ENCODE results near the gene OTOG. TPM values are rescaled to one million over a fixed set of nuclear protein-coding genes. Genes with fewer than 3 reads are reported as not detected.

The OTOG gene
- total RNA-seq, 1 donor from 2014 or later: not detected

DNA sequence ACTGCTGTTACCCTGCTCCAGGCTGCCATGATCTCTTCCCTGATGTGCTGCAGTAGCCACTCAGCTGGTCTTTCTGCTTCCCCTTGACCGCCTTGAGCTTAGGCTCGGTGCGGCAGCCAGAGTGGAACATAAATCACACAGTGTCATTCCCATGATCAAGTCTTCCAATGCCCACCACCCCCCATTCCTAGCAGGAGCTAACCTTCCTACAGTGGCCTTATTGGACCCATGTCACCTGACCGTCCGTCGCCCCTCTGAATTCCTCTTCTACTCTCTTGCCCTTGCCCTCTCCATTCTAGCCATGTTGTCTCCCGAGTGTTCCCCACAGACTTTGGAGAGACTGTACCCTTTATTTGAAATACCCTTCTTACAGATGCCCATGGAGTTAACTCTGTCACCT lies 43.4 kb downstream of the OTOG start:
- no peak for DNase-seq

DNA sequence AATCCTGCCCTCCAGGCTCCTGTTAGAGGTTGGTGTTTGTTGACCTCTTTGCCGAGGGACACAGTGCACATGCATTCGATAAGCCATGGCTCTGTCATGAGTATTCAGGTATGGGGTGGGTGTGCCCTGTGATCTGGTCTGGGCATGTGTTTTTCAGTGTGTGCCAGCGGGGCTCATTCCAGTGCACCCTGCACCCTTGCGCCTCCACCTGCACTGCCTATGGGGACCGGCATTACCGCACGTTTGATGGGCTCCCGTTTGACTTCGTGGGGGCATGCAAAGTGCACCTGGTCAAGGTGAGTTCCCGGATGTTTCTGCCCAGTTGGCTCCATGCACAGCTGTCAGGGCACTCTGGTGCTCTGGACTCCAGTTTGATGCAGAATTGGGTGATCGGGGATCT lies 44.2 kb downstream of the OTOG start:
- no peak for DNase-seq

DNA sequence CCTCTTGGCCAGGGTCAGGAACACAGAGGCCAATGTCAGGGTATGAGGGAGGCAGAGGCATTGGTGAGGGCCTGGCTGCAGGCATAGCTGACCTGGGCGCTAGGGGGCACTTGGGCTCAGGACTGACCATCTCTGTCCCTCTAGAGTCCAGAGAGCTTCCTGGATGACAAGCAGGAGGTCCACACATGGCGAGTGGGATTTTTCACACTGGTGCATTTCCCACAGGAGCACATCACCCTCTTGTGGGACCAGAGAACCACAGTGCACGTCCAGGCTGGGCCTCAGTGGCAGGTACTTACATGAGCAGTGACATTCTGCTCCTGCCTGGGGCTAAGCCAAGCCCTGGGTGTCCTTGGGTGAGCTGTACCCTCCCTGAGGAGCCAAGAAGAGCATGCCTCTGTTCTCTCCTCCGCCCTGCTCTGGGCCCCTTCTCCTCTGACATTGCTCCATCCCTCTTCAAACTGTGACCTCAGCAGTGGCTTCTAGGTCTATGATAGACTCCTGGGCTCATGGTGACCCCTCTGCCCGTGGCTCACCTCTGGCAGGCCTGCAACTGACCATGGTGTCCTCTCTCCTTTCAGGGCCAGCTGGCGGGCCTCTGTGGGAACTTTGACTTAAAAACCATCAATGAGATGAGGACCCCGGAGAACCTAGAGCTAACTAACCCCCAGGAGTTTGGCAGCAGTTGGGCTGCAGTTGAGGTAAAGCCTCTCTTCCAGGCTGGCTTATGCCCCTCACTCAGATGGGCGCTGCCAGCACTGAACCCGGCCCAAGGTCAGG lies 46.6 kb downstream of the OTOG start:
- no peak for DNase-seq

DNA sequence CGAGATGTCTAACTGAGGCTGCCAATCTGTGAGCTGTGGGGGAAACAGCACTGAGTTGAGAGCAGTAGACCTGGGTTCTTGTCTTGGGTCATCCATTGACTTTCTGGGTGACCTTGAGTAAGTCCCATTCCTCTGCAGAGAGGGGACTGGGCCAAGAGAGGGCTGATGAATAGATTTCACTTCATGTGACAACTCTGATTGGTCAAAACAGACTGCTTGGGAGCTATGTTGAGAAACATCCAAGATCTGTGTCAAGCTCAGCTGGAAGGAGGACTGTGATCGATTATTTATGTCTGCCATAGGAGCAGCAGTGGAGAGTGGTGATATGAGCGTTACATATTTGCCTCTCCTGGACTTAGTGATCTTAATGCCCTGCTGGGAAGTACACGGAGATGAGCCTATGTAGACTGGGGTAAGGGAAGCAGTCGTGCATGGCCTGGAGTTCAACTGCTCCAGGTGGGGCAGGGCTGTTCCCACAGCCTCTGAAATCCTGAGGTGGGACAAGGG lies 47.7 kb downstream of the OTOG start:
- no peak for DNase-seq

DNA sequence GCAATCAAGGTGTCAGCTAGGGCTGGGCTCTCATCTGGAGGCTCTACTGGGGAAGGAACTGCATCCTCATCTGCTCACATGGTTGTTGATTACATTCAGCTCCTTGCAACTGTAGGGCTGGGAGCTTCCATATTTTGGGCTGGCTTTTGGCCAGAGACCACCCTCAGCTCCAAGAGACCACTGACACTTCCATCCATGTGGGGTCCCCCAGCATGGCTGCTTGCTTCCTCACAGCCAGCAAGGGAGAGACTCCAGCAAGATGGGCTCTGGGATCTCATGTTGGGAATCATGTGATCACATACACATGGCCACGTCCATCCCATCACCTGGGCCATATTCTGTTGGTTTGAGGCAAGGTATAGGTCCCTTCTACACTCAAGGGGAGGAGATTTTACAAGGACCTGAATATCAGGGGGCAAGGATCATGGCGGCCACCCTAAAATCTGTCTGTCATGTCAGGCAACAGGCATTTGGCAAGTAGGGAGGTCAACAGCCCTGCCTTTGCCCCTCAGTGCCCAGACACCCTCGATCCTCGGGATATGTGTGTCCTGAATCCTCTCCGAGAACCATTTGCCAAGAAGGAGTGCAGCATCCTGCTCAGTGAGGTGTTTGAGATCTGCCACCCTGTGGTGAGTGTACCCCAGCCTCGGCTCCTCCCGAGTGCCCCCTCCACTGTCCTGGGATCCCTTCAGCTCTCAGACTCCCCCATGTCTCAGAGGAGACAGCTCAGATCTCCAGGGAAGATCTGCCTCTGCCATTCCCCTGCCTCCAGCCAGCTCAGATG lies 48.7 kb downstream of the OTOG start:
- no peak for DNase-seq

DNA sequence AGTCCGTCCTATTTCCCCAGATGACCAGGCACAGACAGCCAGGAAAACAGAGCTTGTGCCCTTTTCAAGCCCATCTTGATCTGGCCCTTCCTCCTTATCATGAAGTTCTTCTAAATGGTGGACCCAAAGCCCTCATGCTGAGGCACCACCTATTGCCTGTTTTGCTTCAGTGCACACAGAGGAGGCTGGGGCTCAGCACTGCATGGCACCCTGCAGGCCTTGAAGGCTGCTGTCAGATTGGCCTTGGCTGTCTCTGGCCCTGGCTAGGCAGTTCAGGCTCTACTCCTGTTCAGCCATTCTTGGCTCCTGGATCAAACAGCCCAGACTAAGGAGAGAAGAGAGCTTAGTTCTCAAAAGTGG lies 49.2 kb downstream of the OTOG start:
- DNase-seq: no peak

DNA sequence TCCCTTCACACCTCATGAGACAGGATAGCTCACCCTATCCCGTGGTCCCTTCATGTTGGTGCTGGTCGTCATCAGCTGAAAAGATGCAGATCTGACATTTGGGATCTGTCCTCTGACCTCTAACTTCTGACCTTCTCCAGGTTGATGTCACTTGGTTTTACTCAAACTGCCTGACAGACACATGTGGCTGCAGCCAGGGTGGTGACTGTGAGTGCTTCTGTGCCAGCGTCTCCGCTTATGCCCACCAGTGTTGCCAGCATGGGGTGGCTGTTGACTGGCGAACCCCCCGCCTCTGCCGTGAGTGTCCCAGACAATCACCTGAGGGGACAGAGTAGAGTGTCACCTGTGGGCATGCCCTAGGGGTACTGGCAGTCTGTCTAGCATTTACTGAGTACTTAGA lies 49.7 kb downstream of the OTOG start:
- DNase-seq: no peak

DNA sequence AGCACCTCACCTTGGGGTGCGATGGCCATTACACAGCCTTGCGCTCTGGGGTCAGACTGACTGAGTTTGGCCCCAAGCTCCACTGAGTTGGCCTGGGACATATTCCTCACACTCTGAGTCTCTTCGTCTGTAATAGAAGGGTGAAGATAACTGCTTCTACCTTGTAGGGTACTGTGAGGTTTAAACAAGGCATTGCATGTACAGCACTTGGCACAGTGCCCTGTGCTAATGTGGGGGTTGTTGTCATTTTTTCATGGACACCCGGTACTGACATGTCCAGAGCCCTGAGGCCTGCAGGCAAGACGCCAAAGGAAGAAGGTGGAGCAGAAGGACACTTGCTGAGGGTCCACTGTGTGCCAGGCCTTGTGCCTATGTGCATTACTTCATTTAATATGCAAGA lies 50.7 kb downstream of the OTOG start:
- DNase-seq: no peak

DNA sequence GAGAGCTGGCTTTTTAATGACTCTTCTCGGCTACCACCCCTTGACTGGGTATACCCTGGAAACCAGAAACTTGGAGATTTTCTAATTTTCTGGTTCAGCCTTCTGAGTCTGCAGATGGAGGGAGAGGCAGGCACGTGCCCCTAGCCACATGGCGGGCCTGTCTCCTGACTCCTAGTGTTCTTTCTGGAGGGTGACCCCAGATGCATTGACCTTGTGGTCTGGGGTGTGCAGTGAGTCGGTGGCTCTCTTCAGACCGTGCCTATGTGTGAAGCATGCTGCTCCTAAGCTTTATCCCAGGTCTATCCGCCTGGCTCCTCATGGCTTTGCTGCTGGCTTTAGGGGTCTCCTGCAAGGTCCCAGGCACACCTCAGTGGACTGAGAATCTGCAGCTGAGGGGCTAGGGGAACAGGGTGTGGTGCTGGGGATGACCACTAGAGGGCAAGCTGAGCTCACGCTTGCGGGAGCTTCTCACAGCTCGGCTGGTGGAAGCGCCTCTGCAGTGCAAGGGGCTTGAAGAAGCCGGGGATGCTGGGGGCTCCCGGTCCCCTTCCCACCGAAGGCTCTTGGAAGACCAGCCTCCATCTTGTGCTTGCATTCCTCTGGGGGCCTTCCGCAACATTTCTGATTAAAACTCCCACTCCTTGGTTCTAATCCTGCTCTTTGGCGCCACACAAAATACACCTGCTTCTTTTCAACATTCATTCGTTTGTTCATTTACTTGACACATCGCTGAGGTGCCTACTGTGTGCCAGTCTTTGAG lies 51.8 kb downstream of the OTOG start:
- DNase-seq: peak; percentile 32

DNA sequence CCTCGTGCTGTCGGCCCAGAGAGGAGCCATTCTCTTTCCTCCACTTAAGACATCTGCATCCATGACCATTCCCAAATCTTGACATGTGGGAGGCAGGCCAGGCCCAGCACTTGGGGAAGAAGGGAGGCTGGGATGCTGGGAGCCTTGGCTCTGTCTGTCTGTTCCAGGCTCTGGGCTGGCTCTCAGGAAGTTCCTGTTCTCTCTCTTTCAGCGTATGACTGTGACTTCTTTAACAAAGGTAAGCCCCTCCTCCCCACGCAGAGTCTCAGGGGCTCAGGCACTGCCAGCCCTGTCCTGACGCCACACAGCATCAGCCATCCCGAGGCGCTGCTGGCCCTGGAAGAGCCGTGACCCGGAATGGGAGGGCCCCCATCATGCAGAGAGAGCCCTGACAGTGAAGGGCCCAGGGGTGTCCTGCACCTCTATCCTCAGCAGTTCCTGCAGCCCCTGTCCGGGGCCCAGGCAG lies 52.4 kb downstream of the OTOG start:
- DNase-seq: no peak

DNA sequence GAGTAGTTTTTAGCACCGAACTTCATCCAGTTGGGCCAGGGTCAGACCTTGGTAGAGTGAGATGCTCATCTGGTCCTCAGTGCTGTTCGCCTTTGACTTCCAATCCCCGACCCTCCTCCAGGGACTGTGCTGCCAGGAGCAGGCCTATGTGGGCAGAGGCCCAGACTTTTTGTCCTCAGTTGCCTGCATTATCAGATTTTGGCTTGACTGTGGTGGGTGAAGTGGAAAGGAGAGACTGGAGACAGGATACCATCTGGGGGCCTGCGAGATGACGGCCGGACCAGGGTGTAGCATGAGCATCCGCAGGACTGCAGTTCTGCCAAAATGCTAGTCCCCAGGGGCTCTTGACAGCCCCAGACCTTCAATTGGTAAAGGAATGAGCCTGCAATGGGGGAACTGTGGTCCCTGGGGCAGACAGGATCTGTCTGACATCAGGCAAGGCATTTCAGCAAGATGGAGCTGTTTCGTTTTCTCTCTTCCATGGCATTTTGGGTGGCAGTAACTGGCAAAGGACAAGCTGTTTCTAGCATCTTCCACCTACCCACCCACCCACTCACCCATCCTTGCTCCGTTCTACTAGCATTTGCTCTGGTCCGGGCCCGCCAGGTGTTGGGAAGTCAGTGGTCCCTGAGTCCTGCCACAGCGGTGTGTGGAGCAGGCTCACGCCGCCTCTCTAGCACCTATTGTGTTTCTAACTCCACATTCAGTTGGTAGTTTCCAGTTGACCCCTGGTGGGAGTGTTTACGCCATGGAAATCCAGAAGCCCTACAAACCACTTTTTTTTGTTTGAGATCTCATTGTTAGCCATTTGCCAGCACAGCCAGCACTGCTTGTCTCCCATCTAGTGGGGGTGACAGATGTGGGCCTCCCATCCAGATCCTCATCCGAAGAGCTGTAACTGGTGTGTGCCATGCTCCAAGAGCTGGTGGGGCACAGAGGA lies 53.5 kb downstream of the OTOG start:
- no peak for DNase-seq

DNA sequence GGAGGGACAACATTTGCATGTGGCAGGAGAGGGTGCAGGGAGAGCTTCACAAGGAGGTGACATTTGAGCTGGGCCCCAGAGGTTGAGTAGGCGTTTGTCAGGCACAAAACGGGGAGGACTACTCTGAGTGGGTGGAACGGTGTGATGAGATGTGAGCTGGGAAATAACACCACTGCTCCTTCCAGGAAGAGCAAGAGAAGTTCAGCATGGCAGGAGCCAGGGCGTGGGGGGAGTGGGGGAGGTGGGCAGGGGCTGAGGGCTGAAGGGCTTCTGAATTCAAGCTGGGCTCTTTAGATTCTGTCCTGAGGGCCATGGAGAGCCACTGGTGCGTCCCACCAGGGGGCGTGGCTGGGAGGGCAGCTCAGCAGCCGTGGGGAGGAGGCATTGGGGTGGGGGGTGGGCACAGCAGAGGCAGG lies 54.2 kb downstream of the OTOG start:
- no peak for DNase-seq

DNA sequence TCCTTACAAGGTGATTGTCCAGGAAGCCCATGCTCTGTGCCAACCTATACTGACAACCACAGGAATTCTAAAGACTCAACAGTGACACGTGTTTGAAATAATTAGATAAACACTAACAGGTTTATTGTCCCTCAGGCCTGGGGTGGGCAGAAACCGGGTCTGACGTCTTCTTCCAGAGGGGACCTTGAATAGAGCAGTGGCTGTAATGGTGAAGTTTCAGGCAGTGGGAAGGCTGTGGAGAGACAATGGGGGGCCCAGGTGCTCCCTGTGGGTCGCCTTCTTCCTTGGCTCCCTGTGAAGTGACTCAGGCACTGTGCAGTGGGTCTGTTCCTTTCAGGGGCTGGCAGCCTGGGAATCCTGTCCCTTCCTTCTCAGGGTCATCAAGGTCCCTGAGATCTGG lies 54.6 kb downstream of the OTOG start:
- no peak for DNase-seq

DNA sequence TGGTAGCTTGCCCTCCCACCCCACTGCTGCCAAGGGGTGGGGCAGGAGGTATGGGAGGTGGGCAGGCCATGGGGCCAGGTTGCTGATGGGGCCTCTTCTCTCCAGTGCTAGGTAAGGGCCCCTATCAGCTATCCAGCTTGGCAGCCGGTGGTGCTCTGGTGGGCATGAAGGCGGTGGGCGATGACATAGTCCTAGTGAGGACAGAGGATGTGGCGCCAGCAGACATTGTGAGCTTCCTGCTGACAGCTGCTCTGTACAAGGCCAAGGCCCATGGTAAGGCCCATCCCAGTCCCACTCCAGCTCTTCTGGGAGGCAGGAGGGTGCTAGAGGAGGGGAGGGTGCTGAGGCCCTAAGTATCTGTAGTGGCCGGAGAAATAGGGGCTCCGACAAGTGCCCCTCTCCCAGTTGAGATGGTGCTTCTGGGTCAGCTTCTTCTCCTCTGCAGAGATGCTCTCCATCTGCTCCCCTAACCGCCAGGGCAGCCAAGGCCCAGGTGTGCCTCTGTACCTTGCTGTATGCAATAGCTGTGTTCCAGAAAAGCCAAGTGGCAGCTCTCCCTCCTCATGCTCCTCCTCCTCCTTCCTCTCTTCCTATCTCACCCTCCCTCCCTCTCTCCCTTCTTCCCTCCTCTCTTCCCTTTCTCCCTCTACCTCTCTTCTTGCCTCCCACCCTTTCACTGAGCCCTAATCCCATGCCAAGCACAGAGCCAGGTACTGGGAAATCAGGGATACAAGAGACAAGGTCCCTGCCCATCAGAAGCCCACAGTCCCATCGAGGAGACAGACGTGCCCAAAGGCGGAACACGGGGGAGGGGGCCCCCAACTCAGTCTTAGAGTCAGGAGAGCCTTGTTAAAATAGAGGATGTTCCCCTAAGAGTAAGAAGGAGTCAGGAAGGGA lies 55.3 kb downstream of the OTOG start:
- DNase-seq: no peak

DNA sequence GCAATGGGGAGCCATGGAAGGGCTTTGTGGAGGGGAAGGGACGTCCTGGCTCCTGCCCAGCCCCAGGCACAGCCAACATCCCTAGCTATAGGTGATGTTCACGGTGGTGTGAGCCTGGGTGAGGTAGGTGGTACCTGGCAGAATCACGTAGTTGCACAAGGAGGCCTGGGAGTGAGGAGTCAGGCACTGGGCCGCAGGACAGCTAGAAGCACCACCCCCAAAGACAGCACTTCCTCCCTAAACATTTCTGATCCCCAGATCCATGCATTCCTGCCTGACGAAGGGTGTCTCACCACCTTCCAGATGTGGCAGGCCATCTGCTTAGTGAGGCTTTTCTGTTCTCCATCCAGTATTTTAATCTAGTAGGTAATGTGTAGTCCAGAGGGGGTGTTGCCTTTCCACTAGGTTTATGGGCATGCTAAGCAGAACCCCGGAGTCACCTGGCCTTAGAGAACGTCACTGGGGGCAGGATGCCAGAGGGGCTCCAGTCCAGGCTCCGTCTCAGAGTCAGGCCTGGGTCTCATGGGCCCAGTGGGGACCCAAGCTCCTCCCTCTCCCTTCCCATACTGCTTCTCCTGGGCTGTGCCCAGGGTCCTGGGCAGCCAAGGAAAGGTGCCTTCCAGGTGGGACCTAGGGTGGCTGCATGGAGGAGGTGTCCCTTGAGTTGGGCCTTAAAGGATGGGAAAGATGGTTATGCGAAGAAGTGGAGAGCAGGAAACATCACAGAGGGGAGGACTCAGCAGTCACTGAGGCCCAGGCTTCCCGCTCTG lies 56.2 kb downstream of the OTOG start:
- no peak for DNase-seq

DNA sequence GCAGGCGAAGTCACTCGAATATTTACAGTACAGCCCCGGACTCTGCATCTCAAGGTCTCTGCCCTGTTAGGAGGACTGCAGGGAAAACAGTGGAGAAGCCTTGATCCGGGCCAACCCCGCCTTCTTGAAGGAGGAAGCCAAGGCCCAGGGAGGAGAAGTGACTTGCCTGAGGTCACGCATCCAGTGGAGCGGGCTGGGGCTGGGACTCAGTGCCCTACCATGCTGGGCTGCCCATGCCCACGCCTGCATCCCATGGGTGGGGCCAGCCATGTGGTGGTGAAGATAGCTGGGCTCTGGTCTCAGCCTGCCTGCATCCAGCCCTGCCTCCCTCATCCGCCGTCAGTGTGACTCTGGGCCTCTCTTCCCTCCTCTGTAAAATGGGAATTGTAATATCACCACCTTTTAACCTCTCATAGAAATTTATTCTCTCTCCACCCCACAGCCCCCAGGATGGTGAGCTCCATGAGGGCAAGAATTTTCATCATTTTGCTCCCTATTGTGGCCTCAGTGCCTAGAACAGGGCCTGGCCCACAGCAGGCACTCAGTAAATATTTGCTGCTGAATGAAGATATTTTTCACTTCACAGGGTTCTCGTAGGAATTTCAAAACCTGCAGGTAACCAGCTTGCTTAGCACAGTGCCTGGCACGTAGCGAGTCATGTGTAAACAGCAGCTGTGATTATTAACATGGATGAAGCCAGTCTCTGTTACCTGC lies 57.3 kb downstream of the OTOG start:
- no peak for DNase-seq

DNA sequence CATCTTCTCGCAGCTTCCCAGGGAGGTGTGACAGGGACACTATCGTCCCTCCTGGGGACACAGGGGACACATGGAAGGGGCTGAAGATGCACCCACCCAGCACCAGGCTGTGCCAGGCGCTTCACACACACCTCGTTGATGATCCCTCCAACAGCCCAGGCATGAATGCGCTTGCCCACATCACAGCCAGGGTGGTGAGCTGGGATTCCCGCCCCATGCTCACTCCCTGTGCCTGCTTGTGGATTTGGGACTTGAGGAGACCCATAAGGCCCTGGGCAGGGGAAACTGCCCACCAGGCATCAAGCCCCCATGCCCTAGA lies 57.8 kb downstream of the OTOG start:
- no peak for DNase-seq

DNA sequence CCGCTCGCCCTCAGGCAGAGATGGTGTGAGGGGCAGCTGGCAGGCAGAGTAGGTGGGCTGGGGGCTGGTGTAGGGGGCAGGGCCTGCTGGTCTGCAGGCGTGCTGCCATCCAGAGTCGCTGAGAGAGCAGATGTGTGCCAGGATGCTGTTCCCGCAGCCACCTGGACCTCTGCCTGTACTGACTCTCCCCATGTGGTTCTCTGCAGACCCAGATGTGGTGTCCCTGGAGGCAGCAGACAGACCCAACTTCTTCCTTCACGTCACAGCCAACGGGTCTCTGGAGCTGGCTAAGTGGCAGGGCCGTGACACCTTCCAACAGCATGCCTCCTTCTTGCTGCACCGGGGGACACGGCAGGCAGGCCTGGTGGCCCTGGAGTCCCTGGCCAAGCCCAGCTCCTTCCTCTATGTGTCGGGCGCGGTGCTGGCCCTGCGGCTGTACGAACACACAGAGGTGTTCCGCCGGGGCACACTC lies 58.6 kb downstream of the OTOG start:
- DNase-seq: no peak
